HG03108 (cell line): Measurements from ENCODE around the gene DMRT1.

ENCODE experiments used
- ATAC-seq: cut with Tn5 transposase; IDR thresholded peaks from one replicate; pipeline ENCODE4 v1.9.1; 2021; ENCODE audit warnings: moderate library complexity; ENCODE audit not compliant: unreplicated experiment

Gene DMRT1

GRCh38 chr9:841371-842209 is at the start of gene DMRT1:
DMRT1 (plus strand) TSS chr9:841697; CDS start chr9:841839, 142 bp downstream.
- ATAC-seq = no peak

- no peak for ATAC-seq
These were observed 48.9 kb upstream of the DMRT1 start for GRCh38 chr9:792331-793260.

DNA sequence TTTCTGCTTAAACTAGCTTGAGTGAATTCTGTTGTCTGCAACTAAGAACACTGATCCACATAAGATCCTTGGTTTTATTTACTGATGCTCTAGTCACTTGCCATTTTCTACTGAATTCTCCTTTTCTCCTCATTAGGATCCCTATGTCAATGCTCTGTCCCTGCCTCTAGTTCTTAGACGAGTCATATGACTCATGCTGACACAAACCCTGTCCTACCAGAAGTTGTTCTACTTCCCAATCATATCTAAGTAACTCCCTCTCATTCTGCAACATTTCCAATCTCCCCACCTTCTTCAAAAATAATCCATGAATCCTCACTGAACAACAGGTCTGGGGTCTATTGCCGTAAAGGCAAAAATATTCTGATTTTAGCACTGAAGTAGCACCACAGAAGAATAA is 47.1 kb upstream of the DMRT1 start:
- ATAC-seq = no peak

GRCh38 chr9:795869-796268 is 45.6 kb upstream of the DMRT1 start:
- no peak for ATAC-seq

GRCh38 chr9:800591-801150 is 40.8 kb upstream of the DMRT1 start:
- no peak for ATAC-seq

- ATAC-seq = no peak
These were observed 40.0 kb upstream of the DMRT1 start for GRCh38 chr9:801399-802071.

DNA sequence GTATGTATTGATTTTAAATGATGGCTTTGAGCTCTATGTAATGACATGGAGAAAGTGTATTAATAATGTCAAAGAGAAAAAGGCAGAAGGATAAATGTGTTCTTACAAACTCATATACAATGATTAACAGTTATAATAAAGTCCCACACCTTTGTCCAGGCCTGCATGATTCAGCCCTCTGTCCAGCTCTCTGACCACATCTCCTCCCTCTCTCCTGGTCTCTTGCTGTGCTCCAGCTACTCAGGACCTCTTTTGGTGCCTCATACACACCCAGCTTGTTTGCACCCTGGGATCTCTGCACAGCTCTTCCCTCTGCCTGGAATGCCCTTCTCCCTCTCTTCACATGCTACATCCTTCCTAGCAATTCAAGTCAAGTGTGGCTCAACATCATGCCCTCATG is 37.5 kb upstream of the DMRT1 start:
- no peak for ATAC-seq

DNA sequence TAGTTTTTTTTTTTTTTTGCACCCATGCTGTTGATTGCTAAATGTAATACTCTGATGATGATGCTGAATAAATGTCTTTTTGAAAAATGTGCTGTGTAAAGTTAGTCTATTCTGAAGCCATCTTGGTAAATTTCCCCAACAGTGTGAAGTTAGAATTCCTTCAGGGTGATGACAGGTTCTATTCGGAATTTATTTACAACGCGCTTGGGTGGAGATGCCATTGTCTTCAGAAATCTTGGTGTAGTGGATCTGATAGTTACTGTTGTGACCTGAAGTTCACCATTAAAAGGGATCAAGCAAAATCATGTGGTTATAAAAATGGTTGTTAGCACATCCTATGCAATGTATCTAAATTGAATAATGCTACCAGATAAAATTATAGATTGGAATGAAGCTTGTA is 36.3 kb upstream of the DMRT1 start:
- no peak for ATAC-seq

GRCh38 chr9:806285-807156 is 35.0 kb upstream of the DMRT1 start:
- no peak for ATAC-seq

DNA sequence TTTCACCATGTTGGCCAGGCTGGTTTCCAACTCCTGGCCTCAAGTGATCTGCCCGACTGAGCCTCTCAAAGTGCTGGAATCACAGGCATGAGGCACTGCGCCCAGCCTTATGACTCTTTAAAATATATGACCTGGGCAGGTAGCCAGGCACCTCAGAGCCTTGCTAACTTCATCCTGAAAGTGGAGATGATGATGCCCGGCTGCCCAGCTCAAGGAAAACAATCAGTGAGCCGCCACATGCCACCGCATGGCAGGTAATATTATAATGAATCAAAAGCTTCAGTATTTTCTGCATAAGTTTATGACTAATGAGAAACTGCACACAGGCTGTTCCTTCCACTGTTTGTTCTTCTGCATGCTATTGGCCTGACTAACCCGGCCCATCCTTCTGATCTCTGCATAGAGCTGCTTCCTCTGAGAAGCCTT is 30.4 kb upstream of the DMRT1 start:
- ATAC-seq = no peak

DNA sequence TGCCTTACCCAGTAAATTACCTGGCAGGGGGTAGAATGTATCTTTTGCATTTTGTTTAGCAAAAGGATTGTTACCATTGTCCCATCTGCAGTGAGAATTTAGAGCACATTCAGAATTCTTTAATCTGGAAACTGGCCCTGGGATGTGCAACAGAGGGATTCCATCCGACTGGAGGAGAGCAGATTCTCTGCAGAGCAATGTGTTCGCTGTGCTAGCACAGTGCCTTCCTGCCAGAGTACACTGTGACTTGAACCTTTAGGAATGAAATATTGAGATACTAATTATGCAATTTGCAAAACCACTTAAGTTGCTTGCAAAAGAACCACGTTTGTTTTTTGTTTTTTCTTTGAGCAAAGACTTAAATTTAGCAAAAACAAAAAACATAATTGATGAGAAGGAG is 22.5 kb upstream of the DMRT1 start:
- no peak for ATAC-seq

DNA sequence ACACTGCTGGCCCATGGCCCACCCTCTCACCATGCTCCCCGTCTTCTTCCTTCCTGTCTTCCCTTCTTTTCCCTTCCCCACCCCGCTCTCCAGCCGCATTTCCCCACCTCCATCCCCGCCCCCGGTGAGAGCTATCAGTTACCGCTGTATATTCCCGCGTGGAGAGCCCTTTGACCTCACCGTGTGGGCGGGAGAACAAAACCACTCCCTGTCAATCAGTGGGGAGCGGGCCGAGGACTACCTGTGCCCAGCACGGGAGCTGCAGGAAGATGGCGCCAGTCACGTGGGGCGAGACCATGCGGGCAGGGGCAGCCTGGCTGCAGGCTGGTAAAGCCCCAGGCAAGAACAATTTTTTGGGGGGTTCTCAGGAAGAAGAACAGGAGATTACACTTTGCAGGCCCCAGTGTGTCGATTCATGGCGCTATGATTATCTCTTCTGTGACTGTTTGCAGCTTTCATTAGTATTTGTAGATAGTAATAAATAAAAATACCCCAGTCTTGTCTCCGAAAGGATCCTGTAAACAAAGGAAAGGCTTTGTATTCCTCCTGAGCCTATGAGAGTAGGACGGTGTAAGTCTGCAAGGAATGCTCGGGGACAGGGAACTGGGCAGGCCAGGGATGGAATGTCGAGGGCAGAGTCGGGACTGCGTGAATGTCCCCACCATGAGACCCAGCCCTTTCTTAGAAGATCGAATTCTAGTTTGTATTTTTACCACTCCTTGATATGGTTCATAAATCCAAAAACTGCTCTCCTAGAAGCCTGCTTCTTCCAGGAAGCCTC is 14.8 kb upstream of the DMRT1 start:
- ATAC-seq = no peak

- no peak for ATAC-seq
These were observed 1.2 kb upstream of the DMRT1 start for GRCh38 chr9:840343-840742.

- ATAC-seq = no peak
These were observed 1.3 kb downstream of the DMRT1 start for GRCh38 chr9:842635-843426.

- ATAC-seq = no peak
These were observed 1.9 kb downstream of the DMRT1 start for GRCh38 chr9:843427-843785.

GRCh38 chr9:846852-847251 is 5.4 kb downstream of the DMRT1 start:
- ATAC-seq = no peak

DNA sequence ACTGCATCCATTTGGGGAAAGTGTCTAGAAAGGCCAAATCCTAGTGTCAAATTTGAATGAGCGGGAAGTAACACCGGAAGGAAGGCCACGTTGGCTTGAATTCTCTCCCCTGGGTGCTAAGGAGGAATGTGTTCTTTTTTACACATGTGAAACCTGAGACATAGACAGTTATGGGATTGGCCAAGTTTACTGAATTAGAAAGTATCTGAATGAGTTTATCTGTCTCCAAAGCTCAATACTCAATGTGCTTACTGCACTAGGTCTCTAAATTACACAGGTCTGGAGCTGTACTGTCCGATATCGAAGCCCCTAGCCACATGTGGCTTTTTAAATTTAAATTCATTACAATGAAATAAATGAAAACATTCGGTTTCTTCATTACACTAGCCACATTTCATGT is 6.0 kb downstream of the DMRT1 start:
- no peak for ATAC-seq

GRCh38 chr9:849431-849830 is 7.9 kb downstream of the DMRT1 start:
- no peak for ATAC-seq

DNA sequence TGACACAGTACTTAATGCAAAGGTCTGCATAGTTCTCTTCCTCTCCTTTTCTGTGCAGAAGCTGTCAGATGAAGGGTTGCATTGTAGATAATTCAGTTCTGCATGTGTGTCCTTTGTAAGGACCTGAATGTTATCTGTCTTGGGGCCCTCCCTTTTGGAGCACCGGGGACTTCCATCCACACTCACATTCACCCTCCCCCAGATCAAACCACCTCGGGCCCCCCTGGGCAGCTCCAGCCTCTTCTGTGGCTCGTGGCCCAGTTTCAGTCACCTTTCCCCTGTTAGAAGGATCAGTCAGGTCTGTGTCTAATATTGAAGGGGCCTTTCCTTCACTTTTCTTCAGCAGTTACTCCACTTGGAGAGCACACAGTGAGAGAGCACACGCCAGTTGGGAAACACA is 11.0 kb downstream of the DMRT1 start:
- ATAC-seq = no peak
